NCI-H446 (cell line): Measurements from ENCODE around the gene DLGAP1.

Experiments
- DNase-seq, 2 experiments: peaks; one replicate each; lab custom pipeline; 2025; lab: John Stamatoyannopoulos, UW

Gene DLGAP1

DNA sequence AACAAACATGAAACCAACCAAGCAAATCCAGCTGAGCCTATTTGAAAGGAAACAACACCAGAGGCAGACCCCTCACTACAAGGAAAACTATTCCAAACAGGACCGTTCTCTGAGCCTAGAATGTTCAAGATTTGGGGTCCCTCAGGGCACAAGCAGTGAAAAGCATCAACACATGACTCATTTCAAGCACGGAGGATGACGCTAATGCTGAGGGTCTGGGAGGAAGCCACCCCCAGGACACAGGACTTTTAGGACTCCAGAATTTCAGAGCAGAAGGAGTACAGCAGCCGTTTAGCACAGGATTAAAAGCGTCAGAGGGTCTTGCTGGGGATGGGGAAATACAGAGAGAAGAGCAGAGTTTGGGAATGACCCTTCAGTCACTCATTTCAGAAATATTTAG is 168.9 kb downstream of the DLGAP1 start:
- no peak for DNase-seq

DNA sequence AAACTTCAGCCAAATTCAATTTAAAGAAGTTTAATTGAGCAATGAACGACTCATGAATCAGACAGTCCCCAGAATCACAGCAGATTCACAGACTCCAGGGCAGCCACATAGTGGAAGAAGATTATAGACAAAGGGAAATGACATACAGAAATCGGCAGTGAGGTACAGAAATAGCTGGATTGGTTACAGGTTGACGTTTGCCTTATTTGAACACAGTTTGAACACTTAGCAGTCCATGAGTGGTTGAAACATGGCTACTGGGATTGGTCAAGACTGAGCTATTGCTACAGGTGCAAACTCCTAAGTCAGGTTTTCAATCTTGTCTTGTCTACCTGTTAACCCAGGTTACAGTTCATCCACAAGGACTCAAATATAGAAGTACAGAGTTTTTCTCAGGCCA is 169.6 kb downstream of the DLGAP1 start:
- DNase-seq = no peak

DNA sequence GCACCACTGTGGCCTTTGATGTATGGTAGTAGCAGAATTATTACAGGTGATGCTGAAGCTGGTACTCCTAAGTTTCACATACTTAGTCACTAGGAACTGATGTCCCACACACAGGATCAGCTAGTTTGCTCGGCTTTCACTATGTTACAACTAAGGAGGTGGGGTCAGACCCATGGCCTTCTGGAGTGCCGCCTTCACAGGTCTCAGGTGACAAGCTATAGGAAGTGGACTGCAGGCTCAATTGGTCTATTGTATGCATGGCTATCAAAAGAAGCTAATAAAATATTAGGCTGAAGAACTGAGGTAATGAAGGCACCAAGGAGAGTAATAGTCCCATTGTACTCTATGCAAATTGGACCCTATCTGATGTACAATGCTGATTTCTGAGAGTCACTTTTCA is 170.6 kb downstream of the DLGAP1 start:
- no peak for DNase-seq

DNA sequence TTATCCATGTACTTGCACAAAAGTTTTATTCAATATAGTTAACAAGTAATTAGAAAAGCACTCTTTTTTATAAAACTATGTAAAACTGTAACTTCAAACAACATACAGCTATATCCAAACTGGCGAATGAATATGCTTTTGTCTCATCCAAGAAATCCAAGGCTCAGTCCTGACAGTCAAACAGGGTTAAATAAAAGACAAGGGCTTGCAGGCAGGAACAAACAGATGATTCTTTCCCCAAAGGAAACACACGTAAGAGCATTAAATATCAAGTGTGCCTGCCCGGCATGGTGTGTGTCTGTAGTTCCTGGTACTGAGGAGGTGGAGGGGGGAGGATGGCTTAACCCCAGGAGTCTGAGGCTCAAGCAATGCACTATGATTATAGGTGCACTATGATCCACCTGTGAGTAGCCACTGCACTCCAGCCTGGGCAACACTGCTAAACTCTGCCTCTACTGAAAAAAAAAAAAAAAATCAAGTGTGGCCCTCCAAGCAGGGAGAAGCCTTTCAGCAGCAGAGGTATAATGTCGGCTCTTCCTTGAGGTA is 171.3 kb downstream of the DLGAP1 start:
- no peak for DNase-seq

DNA sequence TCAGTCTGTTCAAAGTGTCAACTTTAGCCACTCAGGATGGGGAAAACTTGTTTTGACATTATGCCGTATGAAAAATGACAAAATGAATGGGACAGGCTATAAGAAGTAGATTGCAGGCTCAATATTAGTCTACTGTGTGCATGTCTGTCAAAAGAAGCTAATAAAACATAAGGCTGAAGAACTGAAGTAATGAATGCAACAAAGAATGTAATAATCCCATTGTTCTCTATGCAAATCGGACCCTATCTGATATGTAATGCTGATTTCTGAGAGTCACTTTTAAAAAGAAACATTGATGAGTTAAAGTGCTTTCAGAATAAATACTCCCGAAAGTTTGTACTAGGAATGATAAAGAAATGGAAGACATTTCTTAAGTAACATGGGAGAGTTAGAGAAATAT is 172.2 kb downstream of the DLGAP1 start:
- DNase-seq = no peak

DNA sequence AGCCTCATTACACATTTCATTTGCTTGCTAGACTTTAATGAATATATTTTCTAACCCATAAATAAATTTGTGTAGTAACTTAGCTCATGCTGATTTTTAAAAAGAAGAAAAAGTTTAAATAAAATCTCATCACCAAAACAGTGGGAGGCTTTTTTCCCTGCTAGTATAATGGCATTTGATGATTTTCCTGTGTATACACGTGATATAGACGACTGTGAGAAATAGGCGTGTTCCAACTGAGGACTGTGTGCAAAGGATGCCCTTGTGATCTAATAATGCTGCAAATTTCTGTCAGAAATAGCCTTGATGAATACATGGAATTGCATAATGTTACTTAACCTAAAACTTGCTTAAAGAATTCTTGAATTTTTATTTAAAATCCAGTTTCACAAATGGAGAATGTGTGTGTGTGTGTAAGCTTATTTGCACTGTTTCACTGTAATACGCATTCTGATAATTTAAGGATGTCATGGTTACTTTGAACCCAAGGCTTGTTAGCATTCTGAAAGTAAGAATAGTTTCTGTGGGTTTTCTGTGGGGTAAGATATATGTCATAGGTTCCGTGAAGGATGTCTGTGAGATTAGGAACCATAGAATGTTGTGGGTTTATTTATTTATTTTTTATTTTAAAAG is 178.0 kb downstream of the DLGAP1 start:
- no peak for DNase-seq

DNA sequence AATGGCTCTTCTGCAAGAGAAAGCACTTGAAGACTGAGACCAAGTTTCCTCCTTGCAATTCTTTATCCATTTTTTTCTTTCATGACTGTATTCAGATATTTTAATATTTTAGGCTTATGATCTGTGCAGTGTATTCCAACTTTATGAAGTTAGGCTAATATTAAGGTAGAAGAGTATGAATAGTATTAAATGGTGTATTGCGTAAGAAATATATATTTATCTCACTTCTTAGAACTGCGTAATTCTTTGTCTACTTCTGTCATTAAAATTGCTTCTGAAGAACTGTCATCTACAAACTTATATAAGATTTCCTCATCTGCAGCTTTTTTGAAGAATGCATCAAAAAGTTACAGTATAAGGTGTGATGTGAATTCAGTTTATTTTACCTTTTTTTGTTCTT is 183.2 kb downstream of the DLGAP1 start:
- no peak for DNase-seq

DNA sequence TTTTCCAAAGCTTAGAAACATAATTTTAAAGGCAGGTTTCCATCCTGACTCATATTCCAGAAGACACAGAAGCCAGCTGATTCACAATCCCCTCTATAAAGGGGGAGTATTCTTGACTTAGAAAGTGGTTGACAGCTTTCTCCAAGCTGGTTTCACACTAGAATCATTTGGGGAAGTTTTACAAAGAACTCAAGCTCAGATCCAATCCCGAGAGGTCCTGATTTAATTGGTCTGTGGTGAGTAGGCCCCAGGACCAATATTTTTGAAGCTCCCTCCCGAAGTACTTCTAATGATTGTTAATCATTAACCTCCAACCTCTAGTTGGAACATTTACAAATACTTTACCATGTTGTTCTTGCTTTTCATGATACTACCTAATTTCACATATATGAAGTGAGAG is 184.1 kb downstream of the DLGAP1 start:
- no peak for DNase-seq

DNA sequence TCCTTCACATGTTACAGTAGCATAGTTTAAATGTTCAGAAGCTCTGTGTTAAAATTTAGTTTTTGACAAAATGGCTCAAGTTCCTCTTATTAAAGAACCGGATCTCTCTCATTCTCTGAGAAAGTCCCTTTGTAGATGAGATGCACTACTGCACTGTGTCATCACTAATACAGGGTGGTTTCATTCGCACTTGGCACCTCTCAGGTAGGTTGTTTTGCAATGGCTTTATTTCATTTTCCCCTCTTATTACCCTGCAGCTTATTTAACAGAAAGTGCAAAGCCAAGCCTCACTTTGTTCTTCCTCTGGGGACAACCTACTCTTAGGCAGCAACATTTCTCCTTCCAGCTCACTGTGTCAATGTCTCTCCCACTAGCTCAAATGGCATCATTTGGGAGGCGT is 185.1 kb downstream of the DLGAP1 start:
- DNase-seq = no peak

DNA sequence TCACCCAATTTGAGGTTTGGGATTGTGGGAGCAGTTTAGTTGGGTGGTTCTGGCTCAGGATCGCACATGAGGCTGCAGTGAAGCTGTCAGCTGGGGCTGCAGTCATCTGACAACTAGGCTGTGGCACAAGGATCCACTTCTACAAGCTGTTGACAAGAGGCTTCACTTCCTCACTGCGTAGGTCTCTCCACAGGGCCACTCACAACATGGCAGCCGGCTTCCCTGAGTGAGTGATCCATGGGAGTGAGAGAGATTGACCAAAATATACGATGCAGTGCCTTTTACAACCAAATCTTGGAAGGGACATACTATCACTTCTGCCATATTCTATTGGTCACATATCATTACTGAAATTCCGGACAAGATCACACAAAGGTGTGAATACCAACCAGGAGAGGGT is 187.5 kb downstream of the DLGAP1 start:
- DNase-seq = no peak

DNA sequence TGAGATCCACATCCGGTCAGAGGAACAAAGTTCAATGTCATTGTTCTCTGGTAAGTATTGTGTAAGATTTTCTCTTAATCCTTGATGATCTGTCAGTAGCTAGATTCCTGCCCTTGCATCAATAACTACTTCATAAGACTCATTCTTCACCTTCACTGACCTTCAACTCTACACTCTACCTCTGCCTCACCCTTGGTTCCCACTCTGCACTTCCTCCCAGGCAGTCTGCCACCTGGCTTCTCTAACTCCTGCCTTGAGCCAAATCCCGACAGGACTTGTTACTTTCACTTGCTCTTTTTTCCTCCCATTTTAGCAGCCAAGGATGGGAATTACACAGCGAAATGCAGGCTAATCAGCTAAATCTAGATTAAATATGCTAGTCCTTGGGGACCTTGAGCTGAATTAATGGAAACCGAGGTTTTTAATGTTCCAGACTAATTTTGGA is 190.7 kb downstream of the DLGAP1 start:
- DNase-seq = peak in 1 of 2 experiments; percentile 32

DNA sequence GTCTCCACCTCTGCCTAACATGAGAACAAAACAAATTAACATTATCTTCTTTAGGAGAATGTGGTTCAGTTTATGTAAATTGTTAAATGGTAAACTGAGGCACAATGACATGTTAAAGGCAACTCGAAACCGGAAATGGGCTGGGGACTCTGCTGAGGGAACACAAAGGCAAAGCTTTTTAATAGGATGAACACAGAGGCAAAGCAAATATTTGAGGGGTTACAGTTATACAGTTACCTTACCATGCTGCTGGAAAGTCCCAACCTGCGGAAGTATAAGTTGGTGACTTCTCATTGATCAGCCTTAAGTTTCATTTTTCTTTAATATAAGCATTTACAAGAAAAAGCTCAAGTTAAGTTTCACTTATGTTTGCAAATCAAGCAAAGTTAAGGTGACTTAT is 195.0 kb downstream of the DLGAP1 start:
- DNase-seq = no peak

DNA sequence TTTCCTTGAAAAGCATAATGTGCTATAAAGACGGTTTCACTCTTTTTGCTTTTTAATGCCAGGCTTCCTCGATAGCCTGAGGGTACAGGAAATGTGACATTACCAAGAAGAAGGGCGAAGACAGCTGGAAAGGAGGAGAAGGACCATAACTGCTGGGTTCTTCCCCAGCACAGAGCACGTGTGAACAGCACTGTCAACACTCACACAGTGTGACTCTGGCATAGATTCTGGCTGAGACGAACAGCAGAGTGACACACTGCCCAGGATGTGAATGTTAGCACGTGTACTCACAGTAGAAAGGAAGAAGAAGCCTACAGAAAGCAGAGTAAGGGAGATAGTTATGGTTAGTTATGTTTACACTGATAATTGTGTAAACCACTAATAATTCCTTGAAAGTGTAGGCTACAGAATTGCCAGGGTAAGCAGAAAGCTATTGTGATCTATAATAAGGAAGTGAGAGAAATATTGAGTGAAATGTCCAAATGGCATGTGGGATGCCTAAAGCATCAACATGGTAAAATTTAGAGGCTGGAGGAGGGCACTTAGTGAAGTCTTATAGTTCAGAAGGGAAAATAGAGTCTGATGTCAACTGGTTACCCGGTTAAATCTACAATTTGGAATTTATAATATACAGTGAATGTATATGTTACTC is 198.2 kb downstream of the DLGAP1 start:
- no peak for DNase-seq

DNA sequence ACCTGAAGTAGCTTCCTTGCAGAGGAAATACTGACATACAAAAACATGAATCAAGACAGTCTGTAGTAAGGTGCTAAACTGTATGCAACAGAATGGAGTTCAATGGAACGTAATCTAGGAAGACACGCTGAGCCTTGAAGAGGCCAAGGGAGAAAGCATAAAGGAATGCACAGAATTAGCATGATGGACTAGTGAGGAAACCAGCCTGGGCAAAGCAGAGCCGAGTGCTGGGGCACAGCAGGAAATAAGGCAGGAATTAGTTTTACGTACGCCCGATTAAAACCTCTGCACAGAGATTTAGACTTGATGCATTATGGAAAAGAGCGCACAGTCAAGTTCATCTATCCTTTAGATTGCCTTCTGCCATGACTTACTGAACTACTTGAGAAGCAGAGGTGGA is 200.3 kb downstream of the DLGAP1 start:
- peak in 1 of 2 experiments; percentile 23 for DNase-seq

DNA sequence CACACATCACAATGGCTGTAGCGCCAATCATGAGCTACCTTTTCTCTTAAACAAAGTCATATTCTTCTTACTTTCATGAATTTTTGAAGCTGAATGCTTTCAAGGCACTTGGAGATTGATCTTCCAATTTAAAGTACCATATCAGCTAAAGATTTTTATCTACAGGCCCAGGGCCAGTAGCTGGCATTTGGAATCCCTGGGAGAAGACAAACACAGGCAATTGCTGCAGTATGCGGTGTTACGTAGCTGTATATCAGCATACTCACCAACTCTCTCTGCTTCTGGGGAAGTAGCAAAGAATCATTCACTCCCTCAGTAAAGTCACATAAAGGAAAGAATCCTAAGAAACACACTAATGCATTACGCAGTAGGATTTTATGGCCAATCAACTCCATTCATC is 202.3 kb downstream of the DLGAP1 start:
- DNase-seq = no peak

DNA sequence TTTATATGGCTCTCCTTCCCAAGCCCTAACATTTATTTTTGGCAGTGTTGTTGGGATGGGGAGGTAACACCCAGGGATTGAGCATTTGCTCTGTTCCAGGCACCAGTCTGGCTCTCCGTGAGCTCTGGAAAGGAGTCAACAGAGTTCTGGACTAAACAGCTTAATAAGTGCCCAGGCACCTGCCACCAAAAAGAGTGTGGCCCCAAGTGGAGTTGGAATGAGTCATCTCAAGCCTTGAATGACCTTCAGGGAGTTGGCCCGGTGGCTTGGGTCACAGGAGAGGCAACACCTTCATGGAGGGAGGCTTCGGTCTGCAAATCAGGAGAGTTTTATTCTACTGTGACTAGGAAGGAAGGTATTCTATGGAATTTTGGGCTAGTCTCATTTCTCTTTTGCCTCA is 203.2 kb downstream of the DLGAP1 start:
- peak in 1 of 2 experiments; percentile 55 for DNase-seq

DNA sequence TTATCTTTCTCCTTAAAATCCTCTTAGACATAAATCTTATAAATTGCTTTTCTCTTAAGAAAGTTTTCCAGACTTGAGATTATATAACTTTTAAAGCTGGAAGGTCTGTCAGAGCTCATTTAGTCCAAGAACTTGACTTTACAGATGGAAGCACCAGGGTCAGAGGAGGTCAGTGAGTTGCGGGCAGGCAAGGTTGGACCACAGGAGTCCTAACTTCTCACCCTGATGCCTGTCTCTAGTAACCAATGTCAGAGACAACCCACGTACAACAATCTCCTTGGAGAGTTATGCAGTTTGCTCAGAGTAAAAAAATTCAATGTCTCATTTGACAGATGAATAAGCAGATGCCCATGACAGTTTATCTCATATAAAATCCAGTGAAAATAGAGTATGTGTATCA is 203.9 kb downstream of the DLGAP1 start:
- no peak for DNase-seq

DNA sequence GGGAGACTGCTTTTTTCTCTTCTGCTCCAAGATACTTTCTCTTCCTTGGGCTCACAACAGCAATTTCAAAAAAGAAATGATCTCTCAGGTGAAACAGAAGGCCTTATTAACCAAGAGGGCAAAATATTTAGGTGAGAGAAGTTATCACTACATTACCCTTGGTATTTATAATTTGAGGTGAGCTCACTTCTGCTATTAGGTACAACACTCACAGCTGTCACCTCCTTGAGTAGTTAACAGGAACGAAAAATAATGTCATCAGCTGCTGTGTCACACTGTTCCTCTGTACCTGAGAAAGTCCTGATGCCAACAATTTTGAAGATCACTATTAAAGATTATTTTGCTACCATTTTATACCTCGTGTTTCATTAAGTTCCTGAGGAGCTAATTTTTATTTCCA is 205.0 kb downstream of the DLGAP1 start:
- no peak for DNase-seq

DNA sequence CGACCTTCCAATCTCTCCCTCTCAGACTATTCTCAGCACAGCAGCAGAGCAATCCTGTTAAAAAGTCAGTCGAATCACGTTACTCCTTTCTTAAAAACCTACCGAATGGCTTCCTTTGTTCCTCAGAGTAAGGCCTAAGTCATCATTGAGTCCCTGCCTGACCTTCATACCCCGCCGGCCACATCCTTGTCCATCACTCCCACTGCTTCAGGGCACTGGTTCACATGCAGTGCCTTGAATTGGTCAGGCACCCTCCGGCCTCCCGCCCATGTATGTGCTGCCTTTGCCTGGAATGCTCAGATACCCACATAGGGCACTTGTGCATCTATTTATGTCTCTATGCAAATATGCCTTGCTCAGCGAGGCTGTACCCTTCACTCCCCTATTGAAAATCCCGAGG is 206.4 kb downstream of the DLGAP1 start:
- DNase-seq = no peak

DNA sequence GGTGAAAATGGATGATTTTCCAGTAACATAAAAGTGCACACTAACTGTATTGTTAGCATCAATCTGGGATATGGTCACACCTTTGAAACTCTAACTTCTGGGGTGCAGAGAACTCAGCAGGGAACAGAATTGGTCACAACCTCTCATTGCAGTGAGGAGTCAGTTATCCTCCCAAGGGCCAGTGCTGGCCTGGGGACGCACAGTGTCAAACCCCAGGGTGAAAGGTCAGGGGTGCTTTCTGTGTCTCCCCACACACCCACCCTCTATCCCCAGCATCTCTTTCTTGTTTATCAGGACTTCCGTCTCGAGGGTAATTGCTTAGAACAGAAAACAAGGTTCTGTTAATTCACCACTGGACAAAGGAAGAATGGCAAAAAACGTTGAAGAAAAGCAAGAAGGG is 208.7 kb downstream of the DLGAP1 start:
- no peak for DNase-seq

DNA sequence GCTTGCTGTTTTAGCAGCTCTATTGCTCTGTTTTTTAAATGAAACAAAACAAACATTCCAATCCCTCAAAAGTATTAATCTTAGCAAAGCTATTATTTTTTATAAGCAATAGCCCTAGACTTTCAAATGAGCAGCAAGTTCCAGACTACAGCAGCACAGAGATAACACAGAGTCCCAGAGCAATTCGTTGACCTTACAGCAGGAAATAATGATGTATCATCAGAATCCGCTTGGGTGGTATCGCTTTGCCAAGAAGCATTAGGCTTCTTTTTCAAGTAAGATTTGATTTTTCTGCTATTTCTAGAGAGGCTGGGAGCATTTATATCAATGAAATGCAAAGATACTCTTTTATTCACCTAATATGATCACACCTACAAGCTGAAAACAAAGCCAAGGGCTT is 209.7 kb downstream of the DLGAP1 start:
- no peak for DNase-seq

DNA sequence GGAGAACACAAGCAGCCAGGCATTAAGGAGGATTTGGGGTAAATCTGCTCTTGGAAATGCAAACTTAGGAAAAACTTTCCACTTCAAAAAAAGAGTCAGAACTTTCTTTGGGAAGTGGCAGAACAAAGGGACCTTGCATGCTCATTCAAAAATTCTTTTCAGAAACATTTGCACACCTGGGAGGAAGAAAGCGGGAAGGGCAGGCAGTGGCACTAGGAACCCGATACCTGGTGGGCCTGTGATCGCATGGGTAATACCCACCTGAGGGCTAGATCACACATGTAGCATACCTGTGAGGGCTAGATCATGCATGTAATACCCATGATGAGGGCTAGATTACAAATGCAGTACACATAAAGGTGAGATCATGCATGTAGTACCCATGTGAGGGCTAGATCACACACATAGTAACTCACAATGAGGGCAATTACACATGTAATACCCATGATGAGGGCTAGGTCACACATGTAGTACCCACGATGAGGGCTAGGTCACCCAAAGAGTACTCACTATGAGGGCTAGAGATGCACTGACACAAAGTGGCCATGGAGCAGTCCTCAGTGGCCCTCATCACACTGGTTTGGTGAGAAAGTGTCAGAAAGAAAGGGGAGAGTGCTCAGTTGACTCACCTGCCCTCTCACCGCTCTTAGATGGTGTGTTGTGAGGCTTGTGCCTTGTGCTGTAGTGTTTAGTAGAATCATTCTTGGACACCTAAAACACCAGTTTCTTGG is 212.5 kb downstream of the DLGAP1 start:
- DNase-seq = no peak

DNA sequence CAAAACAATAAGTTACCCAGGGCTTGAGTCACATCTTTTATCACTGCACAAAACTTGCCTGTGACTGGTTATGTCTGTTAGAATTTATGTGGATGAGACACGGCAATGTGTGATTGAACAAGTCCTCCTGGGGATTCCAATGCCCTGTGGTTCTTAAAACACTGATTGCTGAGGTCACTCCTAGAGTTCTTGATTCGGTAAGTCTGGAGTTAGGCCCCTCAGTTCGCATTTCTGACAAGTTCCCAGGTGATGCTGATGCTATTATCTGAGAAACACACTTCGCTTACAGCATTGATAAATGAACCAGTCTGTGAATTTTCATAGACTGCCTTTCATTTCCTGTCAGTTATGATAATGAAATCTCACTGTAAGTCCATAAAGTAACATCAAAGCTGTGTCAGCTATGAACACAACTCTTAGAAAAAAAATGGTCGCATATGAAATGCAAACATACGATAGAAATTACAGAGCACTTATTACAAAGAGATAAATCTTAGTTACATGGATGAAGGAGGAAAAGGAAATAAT is 214.0 kb downstream of the DLGAP1 start:
- DNase-seq = no peak
